Keratinocyte (primary cell): ENCODE measurements around the gene SLC2A4RG. TPM values are rescaled to one million over a fixed set of nuclear protein-coding genes. Genes with fewer than 3 reads are reported as not detected.

Source experiments
- DNase-seq: peaks from one replicate; pipeline ENCODE4 v3.0.0-alpha.2; 2011; ENCODE audit warnings: low read depth, missing footprints, low spot score
- FAIRE-seq: peaks from 2 replicates; lab custom pipeline; 2011; peaks lifted over from hg19 to GRCh38; lab: Jason Lieb, UNC
- H2AFZ ChIP-seq: 2 replicates; pipeline ENCODE4 v1.6.0; 2012; ENCODE audit warnings: low read length, control low read depth, inconsistent platforms; ENCODE audit not compliant: control insufficient read depth
- H3K27ac ChIP-seq: 2 replicates; pipeline ENCODE4 v1.5.1; 2011; ENCODE audit warnings: low read length; ENCODE audit not compliant: control insufficient read depth, insufficient read depth
- H3K27me3 ChIP-seq: 3 replicates; pipeline ENCODE4 v1.6.0; 2011; ENCODE audit warnings: low read length; ENCODE audit not compliant: control insufficient read depth, insufficient read depth; ENCODE audit errors: extremely low read depth
- H3K36me3 ChIP-seq, 2 experiments: 2 replicates in 1 of 2; 3 replicates in 1 of 2; pipeline ENCODE4 v1.5.1; 2011; ENCODE audit warnings: low read length in 2 of 2, mild to moderate bottlenecking in 1 of 2; ENCODE audit not compliant: control insufficient read depth in 2 of 2, insufficient read depth in 2 of 2; ENCODE audit errors: extremely low read depth in 1 of 2
- H3K4me1 ChIP-seq: 3 replicates; pipeline ENCODE4 v1.5.1; 2011; ENCODE audit warnings: low read length; ENCODE audit not compliant: control insufficient read depth, insufficient read depth; ENCODE audit errors: extremely low read depth
- H3K4me2 ChIP-seq: 3 replicates; pipeline ENCODE4 v1.6.0; 2011; ENCODE audit warnings: low read depth, low read length; ENCODE audit not compliant: control insufficient read depth, insufficient read depth; ENCODE audit errors: extremely low read depth
- H3K4me3 ChIP-seq, 3 experiments: fragments of 200-600 bp in 1 of 3; sonication (generic) in 1 of 3; 2 replicates in 2 of 3; 3 replicates in 1 of 3; pipeline ENCODE4 v1.5.1; 2011 to 2016; ENCODE audit warnings: low read length in 3 of 3, mild to moderate bottlenecking in 3 of 3, control low read depth in 2 of 3, inconsistent platforms in 1 of 3, low read depth in 1 of 3, mixed read lengths in 1 of 3, mixed run types in 1 of 3, moderate library complexity in 1 of 3; ENCODE audit not compliant: control insufficient read depth in 2 of 3, insufficient read depth in 2 of 3; ENCODE audit errors: extremely low read depth in 1 of 3
- H3K79me2 ChIP-seq: 2 replicates; pipeline ENCODE4 v1.6.0; 2012; ENCODE audit warnings: low read length; ENCODE audit not compliant: control insufficient read depth, insufficient read depth
- H3K9ac ChIP-seq: 3 replicates; pipeline ENCODE4 v1.6.0; 2011; ENCODE audit warnings: low read length; ENCODE audit not compliant: control insufficient read depth, insufficient read depth; ENCODE audit errors: extremely low read depth
- H3K9me1 ChIP-seq: 3 replicates; pipeline ENCODE4 v1.6.0; 2011; ENCODE audit warnings: low read length; ENCODE audit not compliant: control insufficient read depth, insufficient read depth; ENCODE audit errors: extremely low read depth
- H3K9me3 ChIP-seq: 2 replicates; pipeline ENCODE4 v1.5.1; 2012; ENCODE audit warnings: low read depth, low read length; ENCODE audit not compliant: control insufficient read depth
- H4K20me1 ChIP-seq: 3 replicates; pipeline ENCODE4 v1.6.0; 2011; ENCODE audit warnings: low read length; ENCODE audit not compliant: control insufficient read depth, insufficient read depth; ENCODE audit errors: extremely low read depth
- EZH2 ChIP-seq: IDR thresholded peaks from one replicate; pipeline ENCODE4 v1.6.1; 2012; ENCODE audit warnings: inconsistent platforms, mild to moderate bottlenecking, low read length, moderate library complexity
- dilution Hi-C: fragments of 300-500 bp; cut with MboI; formaldehyde crosslinking; loops from one replicate; pipeline ENCODE4 v1.7.0; 2020; ENCODE audit warnings: low sequenced_read_pairs; ENCODE audit not compliant: extremely low pct_ligation_motif_present
- polyA plus RNA-seq, 5 experiments: library from polyadenylated mRNA; depleted of rRNA in 3 of 5; stranded (reverse) in 3 of 5; stranded (forward) in 1 of 5; unstranded in 1 of 5; fragments of >200 nt; gene quantifications; 1 replicate in 1 of 5; 2 replicates in 3 of 5; 3 replicates in 1 of 5; pipeline versions ENCODE4 v1.2.1 to v1.2.3, GENCODE V29; 2011 to 2012; ENCODE audit warnings: missing spikeins in 2 of 5, low read depth in 1 of 5, low replicate concordance in 1 of 5
- TF ChIP-seq, protein P1 (sequence below), 3 experiments: IDR thresholded peaks in 1 of 3; conservative IDR thresholded peaks in 1 of 3; optimal IDR thresholded peaks in 1 of 3; 2 replicates in 2 of 3; 3 replicates in 1 of 3; pipeline versions ENCODE3 to v1.5.1; 2011; ENCODE audit warnings: low read length in 3 of 3, mild to moderate bottlenecking in 3 of 3, moderate library complexity in 2 of 3, control low read depth in 1 of 3, inconsistent platforms in 1 of 3; ENCODE audit not compliant: insufficient read depth in 2 of 3; ENCODE audit errors: extremely low read depth in 1 of 3

SLC2A4RG gene
- polyA plus RNA-seq, 1 donor (not counting 4 experiments of a cell fraction or from before 2014, with no cell fraction given), result 23.5 TPM

DNA sequence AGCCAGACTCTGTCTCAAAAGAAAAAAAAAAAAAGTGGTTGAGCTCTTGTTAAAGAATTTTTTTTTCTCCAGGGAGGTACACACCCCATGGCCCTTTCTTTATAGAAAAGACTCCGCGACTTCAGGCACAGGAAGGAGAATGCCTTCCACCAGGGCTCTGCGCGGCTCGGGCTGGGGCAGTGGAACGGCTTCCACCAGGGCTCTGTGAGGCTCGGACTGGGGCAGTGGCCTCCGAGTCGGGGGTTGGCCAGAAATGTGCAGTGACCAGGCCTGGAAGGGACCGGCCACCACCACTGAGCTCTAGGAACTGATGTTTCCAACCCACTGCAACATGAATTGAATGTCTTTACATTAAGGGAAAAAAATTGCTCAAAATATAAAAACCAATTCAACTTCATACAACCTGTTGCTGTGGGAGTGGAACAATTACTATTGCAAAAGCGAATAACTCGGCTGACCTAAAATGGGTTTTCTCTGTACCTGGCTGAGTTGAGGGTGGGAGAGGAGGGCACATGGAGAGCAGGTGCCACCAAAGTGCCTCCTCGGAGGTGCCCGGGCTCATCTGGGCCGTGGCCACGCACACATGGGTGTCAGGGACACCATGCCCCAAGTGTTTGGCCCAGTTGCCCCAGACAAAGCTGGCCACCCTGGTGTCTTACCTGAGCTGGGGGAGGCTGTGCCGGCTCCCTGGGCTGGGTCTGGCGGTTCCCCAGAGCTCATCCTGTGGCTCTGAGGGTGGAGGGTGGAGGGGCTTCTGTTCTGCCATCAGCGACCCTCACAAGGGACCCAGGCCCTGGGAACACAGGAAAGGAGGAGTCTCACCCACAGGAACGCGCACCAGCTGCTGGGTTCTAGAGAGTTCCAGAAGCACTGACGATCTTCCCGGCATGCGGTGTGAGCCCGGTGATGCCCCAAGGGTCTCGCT is 29.3 kb downstream of the SLC2A4RG start:
- Histone ChIP-seq H3K4me3 (no peak overlapping the region), H2AFZ (no peak overlapping the region), H3K9ac (no peak overlapping the region), H4K20me1 (no peaks in the 10 kb centered on the region), H3K9me3 (no peaks in the 10 kb centered on the region), H3K79me2 (no peaks in the 10 kb centered on the region), H3K27me3 (peaks cover 8% of the 10 kb centered on the region), H3K4me1 (peaks cover 7% of the 10 kb centered on the region), H3K9me1 (no peaks in the 10 kb centered on the region), H3K36me3 (no peaks in the 10 kb centered on the region), H3K4me2 (no peak overlapping the region), H3K27ac (no peak overlapping the region)
- FAIRE-seq, result no peak
- dilution Hi-C loops, result no loop called here
- DNase-seq, result no peak
- TF ChIP-seq, protein P1, sequence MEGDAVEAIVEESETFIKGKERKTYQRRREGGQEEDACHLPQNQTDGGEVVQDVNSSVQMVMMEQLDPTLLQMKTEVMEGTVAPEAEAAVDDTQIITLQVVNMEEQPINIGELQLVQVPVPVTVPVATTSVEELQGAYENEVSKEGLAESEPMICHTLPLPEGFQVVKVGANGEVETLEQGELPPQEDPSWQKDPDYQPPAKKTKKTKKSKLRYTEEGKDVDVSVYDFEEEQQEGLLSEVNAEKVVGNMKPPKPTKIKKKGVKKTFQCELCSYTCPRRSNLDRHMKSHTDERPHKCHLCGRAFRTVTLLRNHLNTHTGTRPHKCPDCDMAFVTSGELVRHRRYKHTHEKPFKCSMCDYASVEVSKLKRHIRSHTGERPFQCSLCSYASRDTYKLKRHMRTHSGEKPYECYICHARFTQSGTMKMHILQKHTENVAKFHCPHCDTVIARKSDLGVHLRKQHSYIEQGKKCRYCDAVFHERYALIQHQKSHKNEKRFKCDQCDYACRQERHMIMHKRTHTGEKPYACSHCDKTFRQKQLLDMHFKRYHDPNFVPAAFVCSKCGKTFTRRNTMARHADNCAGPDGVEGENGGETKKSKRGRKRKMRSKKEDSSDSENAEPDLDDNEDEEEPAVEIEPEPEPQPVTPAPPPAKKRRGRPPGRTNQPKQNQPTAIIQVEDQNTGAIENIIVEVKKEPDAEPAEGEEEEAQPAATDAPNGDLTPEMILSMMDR (optimal IDR thresholded peaks at IDR 0.05 in 1 of 3, IDR thresholded peaks at IDR 0.05 in 1 of 3, conservative IDR thresholded peaks at IDR 0.05 in 1 of 3; ENCODE audit: extremely low read depth in 1 of 3, insufficient read depth in 2 of 3, low read length in 3 of 3), result no peak
- no peak for TF ChIP-seq EZH2

DNA sequence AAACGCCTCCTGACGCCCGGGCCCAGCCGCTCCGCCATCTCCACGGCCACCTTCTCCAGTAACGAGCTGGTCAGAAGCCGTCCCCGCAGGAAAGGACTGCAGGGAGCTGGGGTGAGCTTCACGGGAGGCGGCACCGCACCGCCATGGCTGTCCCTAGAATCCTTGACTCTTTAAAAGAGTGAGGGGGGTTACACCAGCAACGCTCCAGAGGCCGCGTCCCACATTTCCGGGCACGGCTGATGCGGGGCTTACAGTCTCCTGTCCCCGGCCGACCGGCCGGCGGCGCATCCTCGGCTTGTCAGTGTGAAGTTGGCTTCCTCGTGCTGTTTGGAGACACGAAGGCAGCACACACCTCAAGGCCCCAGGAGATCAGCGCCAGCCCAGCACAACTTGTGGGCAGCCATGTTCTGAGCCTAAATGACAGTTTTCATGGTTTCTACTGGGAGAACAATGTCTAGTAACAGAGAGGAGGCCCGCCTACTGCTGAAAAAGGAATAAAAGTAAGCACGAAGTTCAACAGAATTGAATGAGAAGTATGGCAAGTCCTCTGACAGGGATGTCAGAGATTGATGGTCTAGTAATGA is 30.4 kb downstream of the SLC2A4RG start:
- Histone ChIP-seq H3K9me1 (no peaks in the 10 kb centered on the region), H3K27me3 (peaks cover 12% of the 10 kb centered on the region), H3K27ac (no peak overlapping the region), H2AFZ (no peak overlapping the region), H3K9me3 (no peaks in the 10 kb centered on the region), H3K36me3 (no peaks in the 10 kb centered on the region), H3K4me3 (no peak overlapping the region), H3K4me1 (peaks cover 7% of the 10 kb centered on the region), H4K20me1 (no peaks in the 10 kb centered on the region), H3K4me2 (no peak overlapping the region), H3K79me2 (no peaks in the 10 kb centered on the region), H3K9ac (no peak overlapping the region)
- FAIRE-seq (no peak), DNase-seq (no peak)
- TF ChIP-seq, protein P1 (optimal IDR thresholded peaks at IDR 0.05 in 1 of 3, IDR thresholded peaks at IDR 0.05 in 1 of 3, conservative IDR thresholded peaks at IDR 0.05 in 1 of 3; ENCODE audit: extremely low read depth in 1 of 3, insufficient read depth in 2 of 3, low read length in 3 of 3), result no peak
- no peak for TF ChIP-seq EZH2
- dilution Hi-C loops, result no loop called here
